Measurements from ENCODE around the gene GAPT.

GAPT gene

GRCh38 chr5:58486290-58486689, 4.9 kb upstream of the GAPT start:
- H3K4me3 ChIP-seq (ENCODE audit: low read length in 2 of 2): no peak overlapping the region
- no peak overlapping the region for H4K91ac ChIP-seq (ENCODE audit: low read depth, low read length, poor library complexity)
- H3K14ac ChIP-seq (ENCODE audit: low read length): no peak overlapping the region
- H2BK5ac ChIP-seq (ENCODE audit: low read length): no peak overlapping the region
- H2BK12ac ChIP-seq (ENCODE audit: low read length): no peak overlapping the region
- no peak overlapping the region for H4K8ac ChIP-seq (ENCODE audit: low read depth, low read length)
- H2BK120ac ChIP-seq (ENCODE audit: low read depth, low read length): no peak overlapping the region
- peaks cover 0 to 2% (median 0%) of the 10 kb centered on the region in 3 experiments for H3K27me3 ChIP-seq (ENCODE audit: control insufficient read depth in 3 of 3, insufficient read depth in 3 of 3, low read depth in 1 of 3, low read length in 3 of 3)
- H3K4me2 ChIP-seq (ENCODE audit: insufficient read depth, low read length, poor library complexity, severe bottlenecking): no peak overlapping the region
- H3K9ac ChIP-seq (ENCODE audit: low read depth, low read length, poor library complexity): no peak overlapping the region
- H3K4ac ChIP-seq (ENCODE audit: low read length): no peak overlapping the region
- no peak overlapping the region for H2AFZ ChIP-seq (ENCODE audit: low read length)
- WGBS, 2 donors (ENCODE audit: extremely low coverage in 2 of 2, insufficient read length in 2 of 2, insufficient replicate concordance in 1 of 2): no CpG with 5 or more reads among the region's 1 CpG
- no peak overlapping the region for H3K18ac ChIP-seq (ENCODE audit: low read length)
- H3K4me1 ChIP-seq (ENCODE audit: control insufficient read depth in 2 of 2, insufficient read depth in 1 of 2, low read depth in 1 of 2, low read length in 2 of 2): peaks cover 0 to 3% of the 10 kb centered on the region in 2 donors
- DNase-seq (ENCODE audit: low spot score): no peak
- H3K9me3 ChIP-seq (replicated peaks in 1 of 2; ENCODE audit: control insufficient read depth in 2 of 2, insufficient read depth in 1 of 2, low read depth in 1 of 2, low read length in 2 of 2): peaks cover 0 to 5% of the 10 kb centered on the region in 2 donors
- no peak overlapping the region for H3K23ac ChIP-seq (ENCODE audit: low read depth, low read length, poor library complexity)
- no peaks in the 10 kb centered on the region for H3K36me3 ChIP-seq (replicated peaks in 1 of 2; ENCODE audit: control insufficient read depth in 2 of 2, insufficient read depth in 2 of 2, low read length in 2 of 2)
- H3K79me1 ChIP-seq (ENCODE audit: low read depth, low read length): no peaks in the 10 kb centered on the region
- H3K27ac ChIP-seq (replicated peaks; ENCODE audit: low read length): no peak overlapping the region
- H2BK15ac ChIP-seq (ENCODE audit: low read length): no peak overlapping the region
- no peak overlapping the region for H2AK5ac ChIP-seq (ENCODE audit: low read depth, low read length)

DNA sequence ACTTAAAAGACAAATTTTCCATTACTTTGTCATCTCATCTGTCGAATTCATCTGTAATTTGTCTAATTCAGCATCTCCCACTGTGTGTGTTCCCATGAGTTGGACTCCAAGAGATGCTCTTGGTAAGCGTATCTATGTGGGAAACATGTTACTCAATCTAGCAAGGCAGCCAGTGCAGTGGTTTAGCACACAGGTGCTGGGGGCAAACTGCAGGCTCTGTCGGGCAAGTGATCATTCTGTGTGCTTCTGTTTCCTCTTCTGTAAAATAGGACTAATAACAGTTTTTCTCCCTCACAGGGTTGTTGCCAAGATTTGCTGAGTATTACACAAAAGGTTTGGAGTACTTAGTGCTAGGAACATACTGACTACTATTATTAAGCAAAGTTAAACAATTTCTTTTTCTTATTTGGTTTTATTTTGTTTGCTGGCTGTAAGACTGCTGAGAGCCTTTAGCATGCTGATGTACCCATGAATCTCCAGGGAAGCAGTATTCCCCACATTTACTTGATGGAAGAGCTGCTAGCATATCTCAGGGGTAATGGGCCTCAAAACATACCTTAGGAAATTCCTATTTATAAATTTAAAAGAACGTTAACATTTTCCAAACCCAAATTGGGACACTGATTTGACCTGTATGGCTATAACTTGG, 709 bp upstream of the GAPT start:
- no peaks in the 10 kb centered on the region for H3K36me3 ChIP-seq (replicated peaks in 1 of 2; ENCODE audit: control insufficient read depth in 2 of 2, insufficient read depth in 2 of 2, low read length in 2 of 2)

GRCh38 chr5:58493141-58493540, 1.9 kb downstream of the GAPT start:
- no peak overlapping the region for H3K4me2 ChIP-seq (ENCODE audit: insufficient read depth, low read length, poor library complexity, severe bottlenecking)
- H2BK120ac ChIP-seq (ENCODE audit: low read depth, low read length): no peak overlapping the region
- no peaks in the 10 kb centered on the region for H3K79me1 ChIP-seq (ENCODE audit: low read depth, low read length)
- H3K23ac ChIP-seq (ENCODE audit: low read depth, low read length, poor library complexity): no peak overlapping the region
- H3K4me1 ChIP-seq (ENCODE audit: control insufficient read depth in 2 of 2, insufficient read depth in 1 of 2, low read depth in 1 of 2, low read length in 2 of 2): peaks cover 0 to 3% of the 10 kb centered on the region in 2 donors
- H2AK5ac ChIP-seq (ENCODE audit: low read depth, low read length): no peak overlapping the region
- no peak overlapping the region for H2BK5ac ChIP-seq (ENCODE audit: low read length)
- DNase-seq (ENCODE audit: low spot score): no peak
- no peak overlapping the region for H3K4me3 ChIP-seq (ENCODE audit: low read length in 2 of 2)
- no peak overlapping the region for H2BK12ac ChIP-seq (ENCODE audit: low read length)
- H2AFZ ChIP-seq (ENCODE audit: low read length): no peak overlapping the region
- H3K14ac ChIP-seq (ENCODE audit: low read length): no peak overlapping the region
- no peak overlapping the region for H3K9ac ChIP-seq (ENCODE audit: low read depth, low read length, poor library complexity)
- H4K8ac ChIP-seq (ENCODE audit: low read depth, low read length): no peak overlapping the region
- H4K91ac ChIP-seq (ENCODE audit: low read depth, low read length, poor library complexity): no peak overlapping the region
- peaks cover 0 to 2% (median 0%) of the 10 kb centered on the region in 3 experiments for H3K27me3 ChIP-seq (ENCODE audit: control insufficient read depth in 3 of 3, insufficient read depth in 3 of 3, low read depth in 1 of 3, low read length in 3 of 3)
- H3K18ac ChIP-seq (ENCODE audit: low read length): no peak overlapping the region
- no peak overlapping the region for H2BK15ac ChIP-seq (ENCODE audit: low read length)
- H3K9me3 ChIP-seq (replicated peaks in 1 of 2; ENCODE audit: control insufficient read depth in 2 of 2, insufficient read depth in 1 of 2, low read depth in 1 of 2, low read length in 2 of 2): no peaks in the 10 kb centered on the region
- H3K4ac ChIP-seq (ENCODE audit: low read length): no peak overlapping the region
- no peak overlapping the region for H3K27ac ChIP-seq (replicated peaks; ENCODE audit: low read length)
- no peaks in the 10 kb centered on the region for H3K36me3 ChIP-seq (replicated peaks in 1 of 2; ENCODE audit: control insufficient read depth in 2 of 2, insufficient read depth in 2 of 2, low read length in 2 of 2)

More for the DNA sequence above, 709 bp upstream of the GAPT start:
- Histone ChIP-seq H2AK5ac (ENCODE audit: low read depth, low read length) (no peak overlapping the region), H3K14ac (ENCODE audit: low read length) (no peak overlapping the region), H3K27ac (replicated peaks; ENCODE audit: low read length) (no peak overlapping the region), H3K4me1 (ENCODE audit: control insufficient read depth in 2 of 2, insufficient read depth in 1 of 2, low read depth in 1 of 2, low read length in 2 of 2) (peaks cover 0 to 3% of the 10 kb centered on the region in 2 donors), H3K18ac (ENCODE audit: low read length) (no peak overlapping the region), H2BK12ac (ENCODE audit: low read length) (no peak overlapping the region), H3K27me3 (ENCODE audit: control insufficient read depth in 3 of 3, insufficient read depth in 3 of 3, low read depth in 1 of 3, low read length in 3 of 3) (peaks cover 0 to 2% (median 0%) of the 10 kb centered on the region in 3 experiments), H3K4ac (ENCODE audit: low read length) (no peak overlapping the region), H3K9ac (ENCODE audit: low read depth, low read length, poor library complexity) (no peak overlapping the region), H2AFZ (ENCODE audit: low read length) (peak overlapping the region; percentile 22), H3K4me3 (ENCODE audit: low read length in 2 of 2) (no peak overlapping the region), H3K9me3 (replicated peaks in 1 of 2; ENCODE audit: control insufficient read depth in 2 of 2, insufficient read depth in 1 of 2, low read depth in 1 of 2, low read length in 2 of 2) (no peaks in the 10 kb centered on the region), H2BK5ac (ENCODE audit: low read length) (no peak overlapping the region), H3K23ac (ENCODE audit: low read depth, low read length, poor library complexity) (no peak overlapping the region), H4K91ac (ENCODE audit: low read depth, low read length, poor library complexity) (no peak overlapping the region), H3K4me2 (ENCODE audit: insufficient read depth, low read length, poor library complexity, severe bottlenecking) (no peak overlapping the region), H2BK15ac (ENCODE audit: low read length) (no peak overlapping the region), H2BK120ac (ENCODE audit: low read depth, low read length) (no peak overlapping the region), H4K8ac (ENCODE audit: low read depth, low read length) (no peak overlapping the region), H3K79me1 (ENCODE audit: low read depth, low read length) (no peaks in the 10 kb centered on the region)
- WGBS, 2 donors (ENCODE audit: extremely low coverage in 2 of 2, insufficient read length in 2 of 2, insufficient replicate concordance in 1 of 2): no CpG with 5 or more reads among the region's 4 CpGs
- no peak for DNase-seq (ENCODE audit: low spot score)

GRCh38 chr5:58496488-58496887, 5.3 kb downstream of the GAPT start:
- Histone ChIP-seq H3K4me1 (ENCODE audit: control insufficient read depth in 2 of 2, insufficient read depth in 1 of 2, low read depth in 1 of 2, low read length in 2 of 2) (no peaks in the 10 kb centered on the region), H4K8ac (ENCODE audit: low read depth, low read length) (no peak overlapping the region), H2BK12ac (ENCODE audit: low read length) (no peak overlapping the region), H3K27ac (replicated peaks; ENCODE audit: low read length) (no peak overlapping the region), H2AK5ac (ENCODE audit: low read depth, low read length) (no peak overlapping the region), H3K79me1 (ENCODE audit: low read depth, low read length) (no peaks in the 10 kb centered on the region), H3K27me3 (ENCODE audit: control insufficient read depth in 3 of 3, insufficient read depth in 3 of 3, low read depth in 1 of 3, low read length in 3 of 3) (no peaks in the 10 kb centered on the region), H3K9me3 (replicated peaks in 1 of 2; ENCODE audit: control insufficient read depth in 2 of 2, insufficient read depth in 1 of 2, low read depth in 1 of 2, low read length in 2 of 2) (no peaks in the 10 kb centered on the region), H3K4ac (ENCODE audit: low read length) (no peak overlapping the region), H3K14ac (ENCODE audit: low read length) (no peak overlapping the region), H3K9ac (ENCODE audit: low read depth, low read length, poor library complexity) (no peak overlapping the region), H2BK5ac (ENCODE audit: low read length) (no peak overlapping the region), H2BK120ac (ENCODE audit: low read depth, low read length) (no peak overlapping the region), H3K36me3 (replicated peaks in 1 of 2; ENCODE audit: control insufficient read depth in 2 of 2, insufficient read depth in 2 of 2, low read length in 2 of 2) (no peaks in the 10 kb centered on the region), H4K91ac (ENCODE audit: low read depth, low read length, poor library complexity) (no peak overlapping the region), H3K4me3 (ENCODE audit: low read length in 2 of 2) (no peak overlapping the region), H2BK15ac (ENCODE audit: low read length) (no peak overlapping the region), H3K4me2 (ENCODE audit: insufficient read depth, low read length, poor library complexity, severe bottlenecking) (no peak overlapping the region), H3K23ac (ENCODE audit: low read depth, low read length, poor library complexity) (no peak overlapping the region), H2AFZ (ENCODE audit: low read length) (no peak overlapping the region), H3K18ac (ENCODE audit: low read length) (no peak overlapping the region)
- DNase-seq (ENCODE audit: low spot score): no peak
- no CpG with 5 or more reads among the region's 3 CpGs for WGBS, 2 donors (ENCODE audit: extremely low coverage in 2 of 2, insufficient read length in 2 of 2, insufficient replicate concordance in 1 of 2)

Measured in neuronal stem cell (in vitro differentiated cells).